Mammary epithelial cell (primary cell): Measurements from ENCODE around the gene PLA2R1.

ENCODE experiments used
- EZH2 ChIP-seq: IDR thresholded peaks from 2 replicates; pipeline ENCODE4 v1.6.1; 2012; ENCODE audit warnings: low read length, inconsistent platforms, borderline replicate concordance
- TF ChIP-seq, protein P1 (sequence below), 2 donors: IDR thresholded peaks in 1 of 2; conservative IDR thresholded peaks in 1 of 2; 2 replicates each; pipeline ENCODE4 v1.5.1; 2011 to 2012; ENCODE audit warnings: inconsistent platforms in 2 of 2, low read length in 2 of 2, mild to moderate bottlenecking in 2 of 2, control low read depth in 1 of 2, low read depth in 1 of 2; ENCODE audit not compliant: insufficient read depth in 1 of 2; ENCODE audit errors: extremely low read depth in 1 of 2

DNA sequence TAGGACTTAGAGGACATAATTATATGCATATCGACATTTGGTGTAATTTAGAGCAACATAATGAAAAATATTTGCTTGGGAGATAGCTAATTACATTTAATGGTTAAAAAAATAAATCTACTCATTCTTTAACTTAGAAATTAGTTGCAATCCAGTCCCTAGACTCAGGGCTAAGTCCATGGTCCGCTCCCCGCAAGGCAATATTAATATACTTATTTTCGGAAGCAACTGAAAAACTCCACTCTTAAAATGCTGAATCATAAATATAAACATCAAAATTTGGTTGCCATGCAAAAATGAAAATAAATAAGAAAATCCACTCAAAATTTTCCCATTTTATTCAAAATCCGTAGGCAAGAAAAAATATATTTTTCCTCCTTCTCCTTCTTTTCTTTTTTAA, 164.7 kb downstream of the PLA2R1 start:
- TF ChIP-seq, protein P1, sequence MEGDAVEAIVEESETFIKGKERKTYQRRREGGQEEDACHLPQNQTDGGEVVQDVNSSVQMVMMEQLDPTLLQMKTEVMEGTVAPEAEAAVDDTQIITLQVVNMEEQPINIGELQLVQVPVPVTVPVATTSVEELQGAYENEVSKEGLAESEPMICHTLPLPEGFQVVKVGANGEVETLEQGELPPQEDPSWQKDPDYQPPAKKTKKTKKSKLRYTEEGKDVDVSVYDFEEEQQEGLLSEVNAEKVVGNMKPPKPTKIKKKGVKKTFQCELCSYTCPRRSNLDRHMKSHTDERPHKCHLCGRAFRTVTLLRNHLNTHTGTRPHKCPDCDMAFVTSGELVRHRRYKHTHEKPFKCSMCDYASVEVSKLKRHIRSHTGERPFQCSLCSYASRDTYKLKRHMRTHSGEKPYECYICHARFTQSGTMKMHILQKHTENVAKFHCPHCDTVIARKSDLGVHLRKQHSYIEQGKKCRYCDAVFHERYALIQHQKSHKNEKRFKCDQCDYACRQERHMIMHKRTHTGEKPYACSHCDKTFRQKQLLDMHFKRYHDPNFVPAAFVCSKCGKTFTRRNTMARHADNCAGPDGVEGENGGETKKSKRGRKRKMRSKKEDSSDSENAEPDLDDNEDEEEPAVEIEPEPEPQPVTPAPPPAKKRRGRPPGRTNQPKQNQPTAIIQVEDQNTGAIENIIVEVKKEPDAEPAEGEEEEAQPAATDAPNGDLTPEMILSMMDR (conservative IDR thresholded peaks at IDR 0.05 in 1 of 2, IDR thresholded peaks at IDR 0.05 in 1 of 2; ENCODE audit: extremely low read depth in 1 of 2, insufficient read depth in 1 of 2, low read depth in 1 of 2, low read length in 2 of 2) = no peak
- TF ChIP-seq EZH2 = no peak
